Endothelial cell of umbilical vein (primary cell): Measurements from ENCODE around the gene SLC6A6. TPM values are rescaled to one million over a fixed set of nuclear protein-coding genes. Genes with fewer than 3 reads are reported as not detected.

Source experiments
- BruUV-seq: library from RNA; stranded (reverse); fragments of 400-500 nt; replicated peaks from 2 replicates; lab custom pipeline; 2021; lab: Mats Ljungman, UMichigan
- CTCF ChIA-PET: fragments of 300-600, 350-600 bp; sonication (Branson Sonifier 250); formaldehyde crosslinking; loops from one replicate; lab custom pipeline; 2021; ENCODE audit warnings: antibody characterized with exemption, inconsistent platforms; lab: Charles Lee
- POLR2A ChIA-PET: fragments of 300-600, 350-600 bp; sonication (Branson Sonifier 250); formaldehyde crosslinking; loops from one replicate; lab custom pipeline; 2021; ENCODE audit warnings: antibody characterized with exemption, inconsistent platforms; lab: Charles Lee
- DNase-seq: peaks from one replicate; pipeline ENCODE4 v3.0.0-alpha.2; 2011; ENCODE audit warnings: low read depth, low spot score
- FAIRE-seq: peaks from 2 replicates; lab custom pipeline; 2011; peaks lifted over from hg19 to GRCh38; lab: Jason Lieb, UNC
- H2AFZ ChIP-seq: 2 replicates; pipeline ENCODE4 v1.6.0; 2012; ENCODE audit warnings: low read depth, low read length, control low read depth, inconsistent platforms
- H3K27ac ChIP-seq: 2 replicates; pipeline ENCODE4 v1.5.1; 2011; ENCODE audit warnings: low read depth, mild to moderate bottlenecking, control low read depth, low read length, moderate library complexity; ENCODE audit not compliant: insufficient read depth
- H3K27me3 ChIP-seq, 2 experiments: 2 replicates each; pipeline versions ENCODE4 v1.6.0 to v1.6.1; 2011; ENCODE audit warnings: low read length in 2 of 2, mixed read lengths in 1 of 2; ENCODE audit not compliant: control insufficient read depth in 2 of 2, insufficient read depth in 2 of 2
- H3K36me3 ChIP-seq, 2 experiments: 2 replicates in 1 of 2; 3 replicates in 1 of 2; pipeline ENCODE4 v1.5.1; 2011; ENCODE audit warnings: low read length in 2 of 2, mild to moderate bottlenecking in 1 of 2, moderate library complexity in 1 of 2; ENCODE audit not compliant: control insufficient read depth in 2 of 2, insufficient read depth in 2 of 2; ENCODE audit errors: extremely low read depth in 1 of 2
- H3K4me1 ChIP-seq: 3 replicates; pipeline ENCODE4 v1.5.1; 2011; ENCODE audit warnings: mild to moderate bottlenecking, low read length; ENCODE audit not compliant: control insufficient read depth, insufficient read depth; ENCODE audit errors: extremely low read depth
- H3K4me2 ChIP-seq: 2 replicates; pipeline ENCODE4 v1.6.1; 2011; ENCODE audit warnings: low read length, control low read depth, mixed read lengths; ENCODE audit not compliant: insufficient read depth
- H3K4me3 ChIP-seq, 3 experiments: fragments of 200-600 bp in 1 of 3; sonication (generic), shearing (Covaris generic) in 1 of 3; replicated peaks in 1 of 3; 2 replicates each; pipeline ENCODE4 v1.5.1; 2011 to 2016; ENCODE audit warnings: control low read depth in 3 of 3, low read length in 3 of 3, mild to moderate bottlenecking in 2 of 3, inconsistent platforms in 1 of 3, low read depth in 1 of 3, moderate library complexity in 1 of 3; ENCODE audit not compliant: insufficient read depth in 1 of 3
- H3K79me2 ChIP-seq: 2 replicates; pipeline ENCODE4 v1.6.0; 2012; ENCODE audit warnings: low read length, inconsistent platforms; ENCODE audit not compliant: control insufficient read depth, insufficient read depth
- H3K9ac ChIP-seq: replicated peaks from 2 replicates; pipeline ENCODE3; 2011; ENCODE audit warnings: low read length, control low read depth; ENCODE audit not compliant: insufficient read depth; ENCODE audit errors: extremely low read depth
- H3K9me1 ChIP-seq: replicated peaks from 3 replicates; pipeline ENCODE4 v1.6.0; 2011; ENCODE audit warnings: mild to moderate bottlenecking, low read length; ENCODE audit not compliant: control insufficient read depth, insufficient read depth; ENCODE audit errors: extremely low read depth
- H3K9me3 ChIP-seq: replicated peaks from 2 replicates; pipeline ENCODE4 v1.5.1; 2012; ENCODE audit warnings: low read length, inconsistent platforms; ENCODE audit not compliant: control insufficient read depth, insufficient read depth
- H4K20me1 ChIP-seq: replicated peaks from 2 replicates; pipeline ENCODE3; 2011; ENCODE audit warnings: mild to moderate bottlenecking, low read length; ENCODE audit not compliant: control insufficient read depth, insufficient read depth; ENCODE audit errors: extremely low read depth
- EZH2 ChIP-seq: IDR thresholded peaks from 2 replicates; pipeline ENCODE4 v1.6.1; 2012; ENCODE audit warnings: borderline replicate concordance, low read depth, mild to moderate bottlenecking, moderate library complexity, low read length, inconsistent platforms; ENCODE audit not compliant: severe bottlenecking
- FOS ChIP-seq: IDR thresholded peaks from 2 replicates; pipeline ENCODE4 v1.6.1; 2011; ENCODE audit warnings: mild to moderate bottlenecking, low read length, moderate library complexity, borderline replicate concordance; ENCODE audit not compliant: insufficient read depth
- GATA2 ChIP-seq: IDR thresholded peaks from 2 replicates; pipeline ENCODE4 v1.7.0; 2011; ENCODE audit warnings: low read depth, mild to moderate bottlenecking, moderate library complexity, mixed read lengths, low read length; ENCODE audit not compliant: insufficient read length, insufficient read depth
- JUN ChIP-seq: IDR thresholded peaks from 2 replicates; pipeline ENCODE4 v1.6.1; 2011; ENCODE audit warnings: borderline replicate concordance, low read depth; ENCODE audit not compliant: insufficient read length, insufficient read depth
- MYC ChIP-seq: IDR thresholded peaks from one replicate; pipeline ENCODE4 v1.6.1; 2011; ENCODE audit warnings: mild to moderate bottlenecking, low read depth, low read length
- POLR2A ChIP-seq: IDR thresholded peaks from 2 replicates; pipeline ENCODE4 v1.6.1; 2012; ENCODE audit warnings: low read depth, mild to moderate bottlenecking, control low read depth, low read length
- POLR2AphosphoS5 ChIP-seq: IDR thresholded peaks from 2 replicates; pipeline ENCODE4 v1.6.1; 2012; ENCODE audit warnings: low read depth, mild to moderate bottlenecking, control low read depth, low read length, moderate library complexity; ENCODE audit not compliant: insufficient read depth
- dilution Hi-C: fragments of 300-500 bp; cut with MboI; formaldehyde crosslinking; loops from one replicate; pipeline ENCODE4 v1.15.0; 2019; ENCODE audit warnings: low sequenced_read_pairs; ENCODE audit not compliant: extremely low pct_ligation_motif_present
- intact Hi-C: fragments of 100-400 bp; cut with micrococcal nuclease; formaldehyde crosslinking; loops from one replicate; pipeline ENCODE4 v1.10.0; 2022
- polyA plus RNA-seq, 4 experiments: library from polyadenylated mRNA; depleted of rRNA in 3 of 4; stranded (reverse) in 3 of 4; unstranded in 1 of 4; fragments of >200 nt; gene quantifications; 2 replicates each; pipeline versions ENCODE4 v1.2.1 to v1.2.3, GENCODE V29; 2011 to 2012; ENCODE audit warnings: missing spikeins in 1 of 4
- total RNA-seq: library from RNA; stranded (reverse); gene quantifications from 2 replicates; pipeline ENCODE4 v1.2.3, GENCODE V29; 2021
- TF ChIP-seq, protein P1 (sequence below), 2 donors: IDR thresholded peaks; 1 replicate in 1 of 2; 2 replicates in 1 of 2; pipeline ENCODE4 v1.5.1; 2011; ENCODE audit warnings: low read length in 2 of 2, mild to moderate bottlenecking in 2 of 2, moderate library complexity in 2 of 2, control low read depth in 1 of 2, inconsistent platforms in 1 of 2, low read depth in 1 of 2; ENCODE audit not compliant: insufficient read depth in 1 of 2; ENCODE audit errors: extremely low read depth in 1 of 2
- TF ChIP-seq, protein P2 (sequence below): IDR thresholded peaks from 2 replicates; pipeline ENCODE4 v1.6.1; 2011; ENCODE audit not compliant: insufficient read depth, insufficient read length

The SLC6A6 gene
- total and polyA plus RNA-seq, 2 donors (not counting 3 experiments of a cell fraction or from before 2014, with no cell fraction given), result 25.7 to 38.0 TPM

DNA sequence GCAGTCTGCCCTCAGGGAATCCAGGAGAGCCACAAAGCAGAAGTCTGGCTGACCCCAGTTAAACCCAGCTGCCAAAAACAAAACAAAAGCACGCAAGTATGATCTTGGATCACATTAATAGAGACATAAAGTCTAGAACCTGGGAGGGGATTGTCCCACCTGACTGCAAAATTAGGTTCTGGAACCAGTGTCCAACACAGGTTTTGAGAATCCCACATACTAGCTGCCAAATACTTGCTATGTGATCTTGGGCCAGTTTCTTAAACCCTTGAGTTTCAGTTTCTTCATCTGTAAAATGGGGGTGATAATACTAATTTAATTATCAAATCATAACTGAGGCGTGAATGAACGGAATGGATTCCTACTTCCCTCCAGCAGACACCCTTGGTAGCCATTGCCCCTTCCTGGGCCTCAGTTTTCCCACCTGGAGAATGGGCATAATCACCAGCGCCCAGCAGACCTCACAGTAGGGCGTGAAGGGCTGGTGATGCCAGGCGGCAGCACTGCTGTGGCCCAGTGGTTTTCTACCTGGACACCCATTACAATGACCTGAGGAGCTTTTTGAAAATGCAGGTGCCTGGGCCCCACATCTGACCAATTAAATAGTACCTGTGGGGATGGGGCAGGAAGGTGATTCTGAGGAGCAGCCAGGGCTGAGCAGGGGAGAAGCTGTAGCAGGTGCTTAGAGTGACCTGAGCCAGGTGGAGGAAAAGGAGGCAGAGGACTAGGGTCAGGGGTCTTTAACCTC, 105.5 kb downstream of the SLC6A6 start:
- Histone ChIP-seq H3K36me3 (no peaks in the 10 kb centered on the region), H3K27ac (no peak overlapping the region), H3K4me2 (no peak overlapping the region), H4K20me1 (no peaks in the 10 kb centered on the region), H2AFZ (no peak overlapping the region), H3K79me2 (no peaks in the 10 kb centered on the region), H3K9me1 (no peaks in the 10 kb centered on the region), H3K9me3 (no peaks in the 10 kb centered on the region), H3K9ac (no peak overlapping the region), H3K4me3 (no peak overlapping the region), H3K27me3 (no peaks in the 10 kb centered on the region), H3K4me1 (no peaks in the 10 kb centered on the region)
- ChIA-PET POLR2A (no interaction called here), CTCF (interaction anchor here (0.7 to 2.4 kb wide), 7 partner anchors 11 to 305 kb away, joined by 3 to 24 read pairs (median 9); no protein-coding TSS in a partner anchor)
- intact Hi-C loops, result loop anchor here (10.0 kb wide), 1 partner anchor 277 kb away; no protein-coding TSS in a partner anchor
- BruUV-seq, result no TSS peak
- dilution Hi-C loops, result no loop called here
- FAIRE-seq (no peak), DNase-seq (no peak)
- no peak for TF ChIP-seq JUN
- no peak for TF ChIP-seq POLR2AphosphoS5
- TF ChIP-seq, protein P1, sequence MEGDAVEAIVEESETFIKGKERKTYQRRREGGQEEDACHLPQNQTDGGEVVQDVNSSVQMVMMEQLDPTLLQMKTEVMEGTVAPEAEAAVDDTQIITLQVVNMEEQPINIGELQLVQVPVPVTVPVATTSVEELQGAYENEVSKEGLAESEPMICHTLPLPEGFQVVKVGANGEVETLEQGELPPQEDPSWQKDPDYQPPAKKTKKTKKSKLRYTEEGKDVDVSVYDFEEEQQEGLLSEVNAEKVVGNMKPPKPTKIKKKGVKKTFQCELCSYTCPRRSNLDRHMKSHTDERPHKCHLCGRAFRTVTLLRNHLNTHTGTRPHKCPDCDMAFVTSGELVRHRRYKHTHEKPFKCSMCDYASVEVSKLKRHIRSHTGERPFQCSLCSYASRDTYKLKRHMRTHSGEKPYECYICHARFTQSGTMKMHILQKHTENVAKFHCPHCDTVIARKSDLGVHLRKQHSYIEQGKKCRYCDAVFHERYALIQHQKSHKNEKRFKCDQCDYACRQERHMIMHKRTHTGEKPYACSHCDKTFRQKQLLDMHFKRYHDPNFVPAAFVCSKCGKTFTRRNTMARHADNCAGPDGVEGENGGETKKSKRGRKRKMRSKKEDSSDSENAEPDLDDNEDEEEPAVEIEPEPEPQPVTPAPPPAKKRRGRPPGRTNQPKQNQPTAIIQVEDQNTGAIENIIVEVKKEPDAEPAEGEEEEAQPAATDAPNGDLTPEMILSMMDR (IDR thresholded peaks at IDR 0.05; ENCODE audit: extremely low read depth in 1 of 2, insufficient read depth in 1 of 2, low read depth in 1 of 2, low read length in 2 of 2), result no peak
- TF ChIP-seq EZH2, result no peak
- no peak for TF ChIP-seq GATA2
- TF ChIP-seq, protein P2, sequence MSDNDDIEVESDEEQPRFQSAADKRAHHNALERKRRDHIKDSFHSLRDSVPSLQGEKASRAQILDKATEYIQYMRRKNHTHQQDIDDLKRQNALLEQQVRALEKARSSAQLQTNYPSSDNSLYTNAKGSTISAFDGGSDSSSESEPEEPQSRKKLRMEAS, result no peak
- no peak for TF ChIP-seq MYC
- TF ChIP-seq POLR2A, result no peak
- TF ChIP-seq FOS, result no peak
